MCF 10A (cell line): ENCODE measurements around the gene SCNN1B. TPM values are rescaled to one million over a fixed set of nuclear protein-coding genes. Genes with fewer than 3 reads are reported as not detected.
"Not testable (repeated sequence)": the region's sequence is repeated elsewhere in the genome, so short reads cannot be mapped to it uniquely, and the experiment has no call there.

Source experiments
- BruUV-seq: library from RNA; stranded (reverse); fragments of 400-500 nt; replicated peaks from 2 replicates; lab custom pipeline; 2021; lab: Mats Ljungman, UMichigan
- CTCF ChIA-PET: fragments of 300-600 bp; sonication (Branson Sonifier 250); formaldehyde crosslinking; extraction: SDS; loops from one replicate; lab custom pipeline; 2021; ENCODE audit warnings: antibody characterized with exemption, inconsistent platforms; lab: Yijun Ruan, JAX
- POLR2A ChIA-PET: fragments of 300-600, 350-650 bp; sonication (Branson Sonifier 250); formaldehyde crosslinking; extraction: SDS; loops from one replicate; lab custom pipeline; 2020; ENCODE audit warnings: antibody characterized with exemption, inconsistent platforms; lab: Yijun Ruan, JAX
- DNase-seq: peaks from one replicate; pipeline ENCODE4 v3.0.0-alpha.2; 2018; ENCODE audit not compliant: unreplicated experiment
- H3K27ac Mint-ChIP-seq: one replicate; pipeline ENCODE4 v1.8.0; 2022; ENCODE audit warnings: mild to moderate bottlenecking, low read depth, mixed read lengths; ENCODE audit not compliant: unreplicated experiment
- H3K27me3 Mint-ChIP-seq: one replicate; pipeline ENCODE4 v1.8.0; 2022; ENCODE audit warnings: mixed read lengths; ENCODE audit not compliant: insufficient read depth, unreplicated experiment
- H3K36me3 Mint-ChIP-seq: one replicate; pipeline ENCODE4 v1.8.0; 2022; ENCODE audit warnings: mild to moderate bottlenecking, moderate library complexity, mixed read lengths; ENCODE audit not compliant: insufficient read depth, unreplicated experiment
- H3K4me1 Mint-ChIP-seq: one replicate; pipeline ENCODE4 v1.8.0; 2022; ENCODE audit warnings: mixed read lengths; ENCODE audit not compliant: insufficient read depth, unreplicated experiment
- H3K4me3 Mint-ChIP-seq: one replicate; pipeline ENCODE4 v1.8.0; 2022; ENCODE audit warnings: mild to moderate bottlenecking, moderate library complexity, mixed read lengths; ENCODE audit not compliant: unreplicated experiment
- H3K9me3 Mint-ChIP-seq: one replicate; pipeline ENCODE4 v1.8.0; 2022; ENCODE audit warnings: mixed read lengths; ENCODE audit not compliant: unreplicated experiment
- CTCF ChIP-seq: fragments of 200-600 bp; IDR thresholded peaks from one replicate; pipeline ENCODE4 v1.8.0; 2022; ENCODE audit warnings: antibody characterized with exemption, mild to moderate bottlenecking; ENCODE audit not compliant: unreplicated experiment
- intact Hi-C: fragments of 100-400 bp; cut with micrococcal nuclease; formaldehyde crosslinking; loops from 2 replicates; pipeline ENCODE4 v1.14.1; 2022
- total RNA-seq: library from RNA; stranded (reverse); gene quantifications from 2 replicates; pipeline ENCODE4 v1.2.3, GENCODE V29; 2022

The SCNN1B gene
- total RNA-seq, 1 experiment from 2014 or later = 12.5 TPM

GRCh38 chr16:23389201-23389600 is 87.1 kb downstream of the SCNN1B start:
- intact Hi-C loops = no loop called here
- BruUV-seq = no TSS peak
- no peak overlapping the region for H3K27ac Mint-ChIP-seq
- peaks cover 19% of the 10 kb centered on the region for H3K36me3 Mint-ChIP-seq
- CTCF ChIA-PET = interaction anchor here (0.5 to 5.3 kb wide), 2 partner anchors 36 to 46 kb away, joined by 3 to 50 read pairs; no protein-coding TSS in a partner anchor
- POLR2A ChIA-PET = interaction anchor here (0.7 kb wide), 1 partner anchor 20 kb away, joined by 3 read pairs; no protein-coding TSS in a partner anchor
- H3K4me1 Mint-ChIP-seq = peaks cover 31% of the 10 kb centered on the region
- H3K4me3 Mint-ChIP-seq = no peak overlapping the region
- DNase-seq = no peak
- TF ChIP-seq CTCF = no peak
- H3K27me3 Mint-ChIP-seq = no peaks in the 10 kb centered on the region
- H3K9me3 Mint-ChIP-seq = no peaks in the 10 kb centered on the region

- intact Hi-C loops, H3K9me3 Mint-ChIP-seq, H3K4me3 Mint-ChIP-seq, BruUV-seq, DNase-seq, H3K27me3 Mint-ChIP-seq: not testable (repeated sequence)
- ChIA-PET POLR2A (interaction anchor here (0.6 to 6.4 kb wide), 11 partner anchors 14 to 207 kb away, joined by 3 to 84 read pairs (median 6); no protein-coding TSS in a partner anchor), CTCF (interaction anchor here (0.5 to 5.3 kb wide), 3 partner anchors 36 to 207 kb away, joined by 3 to 50 read pairs (median 17); partner anchors contain the start of gene SCNN1G)
- Mint-ChIP-seq H3K27ac (peak overlapping the region; percentile 92), H3K36me3 (peaks cover 19% of the 10 kb centered on the region), H3K4me1 (peaks cover 36% of the 10 kb centered on the region)
Observed at GRCh38 chr16:23389936-23390335, 87.8 kb downstream of the SCNN1B start.

- H3K36me3 Mint-ChIP-seq = peaks cover 28% of the 10 kb centered on the region
- DNase-seq = peak; percentile 29
- POLR2A ChIA-PET = interaction anchor here (0.7 to 6.4 kb wide), 17 partner anchors 9 to 208 kb away, joined by 3 to 84 read pairs (median 7); no protein-coding TSS in a partner anchor
- H3K27ac Mint-ChIP-seq = peak overlapping the region; percentile 92
- intact Hi-C loops = no loop called here
- H3K4me1 Mint-ChIP-seq = peaks cover 36% of the 10 kb centered on the region
- TF ChIP-seq CTCF = no peak
- no peaks in the 10 kb centered on the region for H3K9me3 Mint-ChIP-seq
- no peak overlapping the region for H3K4me3 Mint-ChIP-seq
- H3K27me3 Mint-ChIP-seq = no peaks in the 10 kb centered on the region
- no TSS peak for BruUV-seq
- CTCF ChIA-PET = interaction anchor here (0.5 to 5.3 kb wide), 15 partner anchors 9 to 209 kb away, joined by 3 to 50 read pairs (median 3); partner anchors contain the start of gene SCNN1G
Observed at GRCh38 chr16:23391381-23392222, 89.5 kb downstream of the SCNN1B start.

DNA sequence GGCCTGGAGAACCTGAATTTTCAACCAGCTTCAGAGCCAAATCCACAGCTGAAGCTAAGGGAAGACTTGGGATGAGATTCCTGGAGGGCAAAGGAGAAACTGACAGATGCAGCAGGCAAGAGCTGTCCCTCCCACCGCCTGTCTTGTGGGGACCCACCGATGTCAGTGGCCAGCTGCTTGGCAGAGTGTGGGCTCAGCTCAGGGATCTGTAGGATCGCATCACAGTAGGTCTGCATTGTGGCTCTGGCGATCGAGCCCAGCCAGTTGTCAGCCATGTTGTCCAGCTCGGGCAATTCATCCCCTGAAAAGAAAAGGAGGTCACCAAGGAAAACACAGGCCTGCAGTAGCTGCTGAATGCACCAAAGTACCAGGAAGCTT is 90.1 kb downstream of the SCNN1B start:
- CTCF ChIA-PET = interaction anchor here (0.5 to 5.3 kb wide), 10 partner anchors 10 to 210 kb away, joined by 3 to 50 read pairs (median 6); partner anchors contain the start of gene SCNN1G
- no peak for TF ChIP-seq CTCF
- peaks cover 28% of the 10 kb centered on the region for H3K36me3 Mint-ChIP-seq
- no peak for DNase-seq
- no peak overlapping the region for H3K4me3 Mint-ChIP-seq
- no peaks in the 10 kb centered on the region for H3K27me3 Mint-ChIP-seq
- POLR2A ChIA-PET = interaction anchor here (0.6 to 6.4 kb wide), 14 partner anchors 9 to 209 kb away, joined by 3 to 84 read pairs (median 8); no protein-coding TSS in a partner anchor
- no peaks in the 10 kb centered on the region for H3K9me3 Mint-ChIP-seq
- intact Hi-C loops = no loop called here
- H3K27ac Mint-ChIP-seq = peak overlapping the region; percentile 76
- H3K4me1 Mint-ChIP-seq = peaks cover 36% of the 10 kb centered on the region
- no TSS peak for BruUV-seq
